Raji (cell line): ENCODE data around the gene PAOX.

Experiments
- POLR2A ChIP-seq: IDR thresholded peaks from 2 replicates; pipeline ENCODE4 v1.6.1; 2011; ENCODE audit warnings: low read depth, low read length, control low read depth; ENCODE audit not compliant: insufficient read depth

PAOX gene

DNA sequence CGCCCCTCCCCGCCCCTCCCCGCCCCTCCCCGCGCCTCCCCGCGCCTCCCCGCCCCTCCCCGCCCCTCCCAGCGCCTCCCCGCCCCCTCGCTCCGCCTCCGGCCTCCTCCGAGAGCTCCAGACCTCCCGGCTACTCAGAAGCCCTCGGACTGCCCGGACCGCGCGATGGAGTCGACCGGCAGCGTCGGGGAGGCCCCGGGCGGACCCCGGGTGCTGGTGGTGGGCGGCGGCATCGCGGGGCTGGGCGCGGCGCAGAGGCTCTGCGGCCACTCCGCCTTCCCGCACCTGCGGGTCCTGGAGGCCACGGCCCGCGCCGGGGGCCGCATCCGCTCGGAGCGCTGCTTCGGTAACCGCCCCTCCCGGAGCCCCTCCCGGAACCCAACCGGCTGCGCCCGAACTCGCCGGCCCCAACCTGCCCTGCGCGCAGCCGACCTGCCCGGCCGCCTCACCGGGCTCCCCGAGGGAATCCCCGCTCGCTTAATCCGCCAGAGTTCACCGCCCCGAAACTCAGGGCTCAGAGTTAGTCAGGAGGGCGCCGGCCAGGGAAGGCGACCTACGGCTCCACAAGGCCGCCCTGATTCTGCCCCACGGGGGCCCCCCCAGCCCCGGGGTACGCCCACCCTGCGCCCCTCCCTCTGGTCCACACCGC, at the start of gene PAOX:
Gene PAOX, plus strand, starts transcription at position 111 of the 649 bp plus-strand sequence. Its CDS starts 55 bp downstream, at position 166.
- TF ChIP-seq POLR2A, result no peak

- no peak for TF ChIP-seq POLR2A
Observed at GRCh38 chr10:133329491-133330202, 49.4 kb upstream of the PAOX start.

GRCh38 chr10:133332936-133333699, 45.9 kb upstream of the PAOX start:
- no peak for TF ChIP-seq POLR2A

GRCh38 chr10:133334503-133335245, 44.4 kb upstream of the PAOX start:
- TF ChIP-seq POLR2A, result no peak

- no peak for TF ChIP-seq POLR2A
Observed at GRCh38 chr10:133335246-133336117, 43.6 kb upstream of the PAOX start.

- no peak for TF ChIP-seq POLR2A
Observed at GRCh38 chr10:133336118-133336576, 42.9 kb upstream of the PAOX start.

DNA sequence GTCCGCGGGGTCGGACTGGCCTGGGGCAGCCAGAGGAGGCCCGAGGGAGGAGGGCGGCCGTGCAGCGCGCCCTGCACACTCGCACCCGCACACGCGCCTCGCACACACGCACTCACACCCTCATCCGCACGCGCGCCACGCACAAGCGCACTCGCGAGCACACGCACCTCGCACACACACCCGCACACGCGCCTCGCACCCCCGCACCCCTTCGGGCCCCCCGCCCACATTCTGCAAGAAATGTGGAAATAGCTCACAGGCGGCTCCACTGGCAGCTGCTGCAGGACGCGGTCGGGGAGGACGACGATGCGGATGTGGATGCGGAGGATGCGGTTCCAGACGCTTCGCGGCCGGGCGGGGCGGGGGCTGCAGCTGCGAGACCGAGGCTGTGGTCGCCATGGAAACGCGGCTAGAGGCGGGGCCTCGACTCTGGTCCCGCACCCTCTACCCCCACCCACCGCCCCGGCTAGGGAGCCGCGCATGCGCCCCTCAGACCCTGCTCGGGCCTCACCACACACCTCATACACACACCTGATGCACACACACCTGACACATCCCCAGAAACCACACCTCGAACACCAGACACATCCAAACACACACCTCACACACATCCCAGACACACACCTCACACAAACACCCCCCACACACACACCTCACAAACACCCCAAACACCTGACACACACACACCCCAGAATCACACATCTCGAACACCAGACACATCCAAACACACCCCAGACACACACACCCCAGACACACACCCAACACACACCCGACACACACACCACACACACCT, 42.3 kb upstream of the PAOX start, which contains the start of gene CALY:
Gene CALY, minus strand, starts transcription at position 320 of the 793 bp plus-strand sequence. CDS start 7,907 bp downstream, outside the sequence.
- TF ChIP-seq POLR2A, result no peak

DNA sequence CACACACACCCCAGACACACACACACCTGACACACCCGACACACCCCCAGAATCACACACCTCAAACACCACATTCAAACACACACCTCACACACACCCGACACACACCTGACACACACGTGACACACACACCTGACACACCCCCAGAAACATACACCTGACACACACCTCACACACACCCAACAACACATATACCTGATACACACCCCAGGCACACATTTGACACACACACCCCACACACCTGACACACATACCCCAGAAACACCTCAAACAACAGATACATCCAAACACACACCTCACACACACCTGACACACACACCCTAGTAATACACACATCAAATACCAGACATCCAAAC, 41.7 kb upstream of the PAOX start:
- no peak for TF ChIP-seq POLR2A

DNA sequence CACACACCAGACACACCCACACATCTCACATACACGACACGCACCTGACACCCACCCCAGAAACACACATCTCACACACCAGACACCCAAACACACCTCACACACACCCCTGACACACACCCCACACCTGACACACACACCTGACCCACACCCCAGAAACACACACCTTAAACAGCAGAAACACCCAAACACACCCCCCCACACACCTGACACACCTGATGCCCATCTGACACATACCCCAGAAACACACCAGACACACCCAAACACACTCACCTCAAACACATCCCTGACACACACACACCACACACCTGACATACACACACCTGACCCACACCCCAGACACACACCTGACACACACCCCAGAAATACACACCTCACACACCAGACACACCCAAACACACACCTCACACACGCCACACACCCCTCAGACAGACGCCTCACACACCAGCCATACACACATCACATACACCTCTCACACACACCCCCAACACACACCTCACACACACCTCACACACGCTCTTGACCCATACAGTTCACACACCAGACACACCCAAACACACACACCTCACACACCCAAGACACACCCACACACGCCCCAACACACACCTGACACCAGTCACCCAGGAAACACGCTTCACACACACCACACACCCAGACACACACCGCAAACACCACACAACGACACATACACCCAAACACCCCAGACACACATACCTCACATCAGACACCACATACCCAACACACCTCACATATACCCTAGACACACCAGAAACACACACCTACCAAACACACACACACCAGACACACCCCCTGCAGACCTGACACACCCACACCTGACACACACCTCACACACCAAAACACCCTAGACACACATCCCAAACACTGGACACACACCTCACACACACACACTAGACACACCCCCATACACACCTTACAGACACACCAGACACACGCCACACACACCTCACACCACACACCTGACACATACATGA, 40.7 kb upstream of the PAOX start:
- no peak for TF ChIP-seq POLR2A

DNA sequence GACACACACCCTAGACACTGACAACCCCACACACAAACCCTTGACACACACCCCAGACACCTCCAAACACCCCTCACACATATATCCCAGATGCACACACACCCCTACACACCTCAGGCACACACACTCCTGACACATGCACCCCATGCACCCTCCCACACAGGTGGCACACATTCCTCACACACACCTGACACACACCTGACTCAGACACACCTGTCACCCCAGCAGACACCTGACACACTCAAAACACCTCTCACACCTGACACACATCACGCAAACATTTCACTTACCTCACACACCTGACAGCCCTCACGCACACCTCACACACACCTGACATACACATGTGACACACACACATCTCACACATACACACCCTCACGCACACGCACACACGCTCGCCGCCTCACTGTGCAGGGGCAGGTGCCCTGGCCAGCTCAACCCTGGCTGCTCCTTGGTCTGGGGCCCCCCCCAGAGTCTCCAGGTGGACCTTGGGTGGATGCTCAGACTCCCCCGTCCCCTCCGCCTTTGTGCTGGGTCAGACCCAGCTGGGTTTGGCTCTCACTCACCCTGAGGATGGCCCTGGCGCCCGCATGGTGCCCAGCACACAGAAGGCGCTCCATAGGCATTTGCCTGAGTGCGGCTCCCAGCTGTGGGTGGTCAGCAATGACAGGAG, 39.2 kb upstream of the PAOX start:
- TF ChIP-seq POLR2A, result no peak

GRCh38 chr10:133341983-133342382, 37.1 kb upstream of the PAOX start:
- TF ChIP-seq POLR2A, result no peak

DNA sequence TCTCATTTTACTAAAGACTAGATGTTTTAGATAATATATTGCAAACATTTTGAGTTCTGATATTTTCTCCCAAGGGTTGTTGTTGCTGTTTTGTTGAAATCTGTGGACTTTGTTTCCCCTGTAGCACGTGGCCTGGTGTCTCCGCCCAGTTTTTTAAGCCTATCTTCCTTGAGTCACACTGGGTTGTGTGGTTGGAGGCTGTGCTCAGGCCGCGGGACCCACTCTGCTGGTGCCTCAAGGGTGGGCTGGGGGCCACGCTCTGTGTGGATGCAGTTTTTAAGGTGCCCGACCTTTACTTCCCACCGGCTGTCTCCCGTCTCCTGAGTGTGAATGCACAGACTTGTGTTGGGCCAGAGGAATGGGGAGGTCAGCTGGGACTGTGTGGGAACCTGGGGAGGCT, 36.1 kb upstream of the PAOX start:
- no peak for TF ChIP-seq POLR2A
